ENCODE results near the gene UBN1.

The UBN1 gene

GRCh38 chr16:4874666-4875065, 27.4 kb downstream of the UBN1 start:
- no peak for DNase-seq (ENCODE audit: low read depth)
- H3K4me3 ChIP-seq (ENCODE audit: low read depth, low read length): no peak overlapping the region
- TF ChIP-seq CTCF (IDR thresholded peaks at IDR 0.05; ENCODE audit: control insufficient read depth, extremely low read depth, insufficient read depth): no peak

GRCh38 chr16:4876646-4877379, 29.5 kb downstream of the UBN1 start:
- no peak for TF ChIP-seq CTCF (IDR thresholded peaks at IDR 0.05; ENCODE audit: control insufficient read depth, extremely low read depth, insufficient read depth)
- no peak overlapping the region for H3K4me3 ChIP-seq (ENCODE audit: low read depth, low read length)
- no peak for DNase-seq (ENCODE audit: low read depth)

DNA sequence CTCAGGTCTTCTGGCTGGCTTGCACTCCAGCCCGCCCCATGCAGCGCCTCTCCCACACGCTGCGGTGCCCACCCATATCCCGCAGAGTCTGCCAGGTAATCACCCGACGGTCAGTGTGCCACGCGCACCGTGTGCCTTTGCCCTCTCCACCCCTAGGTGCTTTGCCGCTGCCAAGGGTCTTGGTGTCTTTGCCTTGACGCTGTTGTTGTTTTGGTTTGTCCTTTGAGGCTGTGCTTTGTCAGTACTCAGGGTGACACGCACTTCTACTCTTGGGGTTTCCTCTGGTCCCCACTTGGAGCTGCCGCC, 30.1 kb downstream of the UBN1 start:
- no peak for DNase-seq (ENCODE audit: low read depth)
- H3K4me3 ChIP-seq (ENCODE audit: low read depth, low read length): no peak overlapping the region
- TF ChIP-seq CTCF (IDR thresholded peaks at IDR 0.05; ENCODE audit: control insufficient read depth, extremely low read depth, insufficient read depth): no peak

GRCh38 chr16:4879049-4879448, 31.8 kb downstream of the UBN1 start:
- TF ChIP-seq CTCF (IDR thresholded peaks at IDR 0.05; ENCODE audit: control insufficient read depth, extremely low read depth, insufficient read depth): no peak
- no peak for DNase-seq (ENCODE audit: low read depth)
- H3K4me3 ChIP-seq (ENCODE audit: low read depth, low read length): no peak overlapping the region

- no peak overlapping the region for H3K4me3 ChIP-seq (ENCODE audit: low read depth, low read length)
- no peak for TF ChIP-seq CTCF (IDR thresholded peaks at IDR 0.05; ENCODE audit: control insufficient read depth, extremely low read depth, insufficient read depth)
- no peak for DNase-seq (ENCODE audit: low read depth)
These were observed 32.8 kb downstream of the UBN1 start for GRCh38 chr16:4880006-4880580.

- TF ChIP-seq CTCF (IDR thresholded peaks at IDR 0.05; ENCODE audit: control insufficient read depth, extremely low read depth, insufficient read depth): no peak
- DNase-seq (ENCODE audit: low read depth): no peak
- H3K4me3 ChIP-seq (ENCODE audit: low read depth, low read length): no peak overlapping the region
These were observed 34.8 kb downstream of the UBN1 start for GRCh38 chr16:4882000-4882632.
